Measurements from ENCODE around the gene CLDN5.

DNA sequence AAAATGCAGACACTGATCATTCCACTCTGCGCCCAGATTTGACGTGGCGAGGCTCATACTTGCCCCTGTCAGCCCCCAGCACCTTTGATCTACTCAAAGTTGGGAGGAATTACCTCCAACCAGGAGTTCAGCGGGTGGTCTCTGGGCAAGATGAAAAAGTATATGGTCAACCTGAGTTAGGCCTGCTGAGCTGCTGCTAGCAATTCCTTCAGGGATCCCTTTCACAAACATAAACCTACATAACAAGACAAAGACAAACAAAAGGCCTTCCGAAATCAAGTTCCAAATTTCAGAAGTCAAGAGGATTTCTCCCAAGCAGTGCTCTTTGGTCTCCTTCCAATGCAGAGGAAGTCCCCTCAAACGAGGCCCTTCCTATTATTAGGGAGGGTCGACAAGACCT lies 20.8 kb downstream of the CLDN5 start:
- TF ChIP-seq EZH2 (IDR thresholded peaks at IDR 0.05; ENCODE audit: borderline replicate concordance, insufficient read depth, low read depth, low read length, poor library complexity, severe bottlenecking) (no peak), CTCF (IDR thresholded peaks at IDR 0.05) (no peak)
